Posterior vena cava (tissue), 2 donors: ENCODE measurements around the gene PKD1. TPM values are rescaled to one million over a fixed set of nuclear protein-coding genes. Genes with fewer than 3 reads are reported as not detected.
"Not testable (repeated sequence)": the region's sequence is repeated elsewhere in the genome, so short reads cannot be mapped to it uniquely, and the experiment has no call there.

ENCODE experiments used
- DNase-seq: peaks from one replicate; pipeline ENCODE4 v3.0.0-alpha.2; 2020; ENCODE audit warnings: low spot score
- intact Hi-C, 2 donors: fragments of 100-400 bp; cut with DNase I; formaldehyde crosslinking; loops; one replicate each; pipeline versions ENCODE4 v1.14.1 to v1.14.2; 2022 to 2023
- total RNA-seq, 2 donors: library from RNA; stranded (reverse); fragmentation: NEBNext Ultra II Directional; extraction: Animal tissue kit (Norgen Biotek cat#: 25700); gene quantifications; one replicate each; pipeline ENCODE4 v1.2.1, GENCODE V29; 2021
- donor health status: DM: yes; HTN: yes; CAD: no.
- donor health status: DM: yes; HTN: yes; CAD: no.

PKD1 gene
- total RNA-seq, 2 donors from 2014 or later: 177 to 181 TPM

GRCh38 chr16:2133797-2134196 lies 1.9 kb downstream of the PKD1 start:
- intact Hi-C loops, DNase-seq: not testable (repeated sequence)

- intact Hi-C loops, DNase-seq: not testable (repeated sequence)
Observed at GRCh38 chr16:2129890-2130447, 5.7 kb downstream of the PKD1 start.

- intact Hi-C loops, DNase-seq: not testable (repeated sequence)
Observed at GRCh38 chr16:2129251-2129650, 6.4 kb downstream of the PKD1 start.

- DNase-seq, intact Hi-C loops: not testable (repeated sequence)
Observed at GRCh38 chr16:2127630-2128280, 7.9 kb downstream of the PKD1 start.

GRCh38 chr16:2126928-2127556 lies 8.7 kb downstream of the PKD1 start:
- DNase-seq, intact Hi-C loops: not testable (repeated sequence)

- intact Hi-C loops, DNase-seq: not testable (repeated sequence)
Observed at GRCh38 chr16:2126161-2126743, 9.4 kb downstream of the PKD1 start.

- DNase-seq, intact Hi-C loops: not testable (repeated sequence)
Observed at GRCh38 chr16:2125609-2126008, 10.1 kb downstream of the PKD1 start.

GRCh38 chr16:2124694-2125444 lies 10.8 kb downstream of the PKD1 start:
- peak; percentile 87 for DNase-seq
- intact Hi-C loops: not testable (repeated sequence)

GRCh38 chr16:2124377-2124693 lies 11.4 kb downstream of the PKD1 start:
- intact Hi-C loops, DNase-seq: not testable (repeated sequence)

- intact Hi-C loops, DNase-seq: not testable (repeated sequence)
Observed at GRCh38 chr16:2123706-2124376, 11.9 kb downstream of the PKD1 start.

- intact Hi-C loops, DNase-seq: not testable (repeated sequence)
Observed at GRCh38 chr16:2122934-2123683, 12.6 kb downstream of the PKD1 start.

GRCh38 chr16:2122429-2122828 lies 13.3 kb downstream of the PKD1 start:
- no peak for DNase-seq
- intact Hi-C loops: no loop called here

- DNase-seq: no peak
Observed at GRCh38 chr16:2121853-2122252, 13.8 kb downstream of the PKD1 start.

GRCh38 chr16:2121325-2121724 lies 14.4 kb downstream of the PKD1 start:
- DNase-seq: not testable (repeated sequence)

More at GRCh38 chr16:2121853-2122252, 13.8 kb downstream of the PKD1 start:
- intact Hi-C loops: no loop called here

GRCh38 chr16:2117960-2118722 lies 17.6 kb downstream of the PKD1 start:
- intact Hi-C loops, DNase-seq: not testable (repeated sequence)

More at GRCh38 chr16:2121325-2121724, 14.4 kb downstream of the PKD1 start:
- intact Hi-C loops: not testable (repeated sequence)

- intact Hi-C loops, DNase-seq: not testable (repeated sequence)
Observed at GRCh38 chr16:2117341-2117740, 18.4 kb downstream of the PKD1 start.

GRCh38 chr16:2116428-2116827 lies 19.3 kb downstream of the PKD1 start:
- intact Hi-C loops, DNase-seq: not testable (repeated sequence)

GRCh38 chr16:2115591-2115973 lies 20.1 kb downstream of the PKD1 start:
- DNase-seq: no peak
- intact Hi-C loops: no loop called here
